Liver (tissue), 9 donors: ENCODE results near the gene MYO18B. TPM values are rescaled to one million over a fixed set of nuclear protein-coding genes. Genes with fewer than 3 reads are reported as not detected.

Source experiments
- DNase-seq: peaks from one replicate; pipeline ENCODE4 v3.0.0-alpha.2; 2017; ENCODE audit warnings: low spot score
- H3K27ac ChIP-seq, 2 donors: one replicate each; pipeline ENCODE4 v1.7.0; 2013; ENCODE audit warnings: inconsistent platforms in 2 of 2, low read length in 2 of 2, control low read depth in 1 of 2, low read depth in 1 of 2, mild to moderate bottlenecking in 1 of 2
- H3K27me3 ChIP-seq, 4 donors: one replicate each; pipeline versions ENCODE4 v1.6.1 to v1.7.0; 2013; ENCODE audit warnings: low read length in 3 of 4, inconsistent platforms in 1 of 4, mild to moderate bottlenecking in 1 of 4, moderate library complexity in 1 of 4; ENCODE audit not compliant: control insufficient read depth in 4 of 4, insufficient read depth in 4 of 4
- H3K36me3 ChIP-seq, 4 donors: one replicate each; pipeline versions ENCODE4 v1.6.1 to v1.7.0; 2013; ENCODE audit warnings: low read length in 3 of 4, mild to moderate bottlenecking in 3 of 4, low read depth in 1 of 4, moderate library complexity in 1 of 4; ENCODE audit not compliant: control insufficient read depth in 4 of 4, insufficient read depth in 3 of 4
- H3K4me1 ChIP-seq, 4 donors: one replicate each; pipeline versions ENCODE4 v1.6.1 to v1.7.0; 2013; ENCODE audit warnings: low read length in 3 of 4, mild to moderate bottlenecking in 3 of 4, moderate library complexity in 1 of 4; ENCODE audit not compliant: control insufficient read depth in 4 of 4, insufficient read depth in 4 of 4
- H3K4me3 ChIP-seq, 3 donors: one replicate each; pipeline versions ENCODE4 v1.6.1 to v1.7.0; 2013; ENCODE audit warnings: low read length in 3 of 3, control low read depth in 1 of 3, low read depth in 1 of 3, mild to moderate bottlenecking in 1 of 3
- H3K9ac ChIP-seq, 2 donors: one replicate each; pipeline ENCODE4 v1.7.0; 2013; ENCODE audit warnings: low read length in 2 of 2, mild to moderate bottlenecking in 2 of 2, moderate library complexity in 2 of 2, control low read depth in 1 of 2, low read depth in 1 of 2
- H3K9me3 ChIP-seq, 4 donors: one replicate each; pipeline versions ENCODE4 v1.6.1 to v1.7.0; 2013; ENCODE audit warnings: low read length in 3 of 4; ENCODE audit not compliant: control insufficient read depth in 4 of 4
- EGR1 ChIP-seq, 2 donors: IDR thresholded peaks; 2 replicates each; pipeline ENCODE4 v1.6.1; 2016 to 2018; ENCODE audit warnings: antibody characterized with exemption in 2 of 2, low read depth in 2 of 2
- GABPA ChIP-seq, 2 donors: IDR thresholded peaks in 1 of 2; conservative IDR thresholded peaks in 1 of 2; 2 replicates each; pipeline ENCODE4 v1.6.1; 2016; ENCODE audit warnings: antibody characterized with exemption in 2 of 2, mild to moderate bottlenecking in 1 of 2, moderate library complexity in 1 of 2
- HNF4A ChIP-seq, 2 donors: conservative IDR thresholded peaks; 2 replicates each; pipeline ENCODE4 v1.6.1; 2016; ENCODE audit warnings: antibody characterized with exemption in 2 of 2, mild to moderate bottlenecking in 2 of 2
- HNF4G ChIP-seq: IDR thresholded peaks from 2 replicates; pipeline ENCODE4 v1.6.1; 2016; ENCODE audit warnings: antibody characterized with exemption
- NR2F2 ChIP-seq: IDR thresholded peaks from 2 replicates; pipeline ENCODE4 v1.6.1; 2016; ENCODE audit warnings: antibody characterized with exemption
- RAD21 ChIP-seq, 2 donors: IDR thresholded peaks; 2 replicates each; pipeline ENCODE4 v1.6.1; 2016; ENCODE audit warnings: antibody characterized with exemption in 2 of 2, mild to moderate bottlenecking in 2 of 2
- RXRA ChIP-seq, 2 donors: IDR thresholded peaks; 2 replicates each; pipeline ENCODE4 v1.6.1; 2017 to 2018; ENCODE audit warnings: antibody characterized with exemption in 2 of 2, mild to moderate bottlenecking in 1 of 2
- SP1 ChIP-seq: IDR thresholded peaks from 2 replicates; pipeline ENCODE4 v1.6.1; 2018; ENCODE audit warnings: antibody characterized with exemption, mild to moderate bottlenecking
- YY1 ChIP-seq: IDR thresholded peaks from 2 replicates; pipeline ENCODE4 v1.6.1; 2016; ENCODE audit warnings: antibody characterized with exemption, mild to moderate bottlenecking
- WGBS: extraction: QIAGEN DNeasy Blood & Tissue Kit; methylation state at CpG from one replicate; pipeline ENCODE4 v1.1.7; 2013; 5-methylcytosine and 5-hydroxymethylcytosine counted together
- polyA plus RNA-seq, 2 donors: library from polyadenylated mRNA; stranded (reverse) in 1 of 2; unstranded in 1 of 2; fragments of 200-250 nt in 1 of 2; fragments of >200 nt in 1 of 2; fragmentation: Nextera tagmentation in 1 of 2; extraction: Ambion mirVana in 1 of 2; gene quantifications; one replicate each; pipeline versions ENCODE4 v1.2.1 to v1.2.3, GENCODE V29; 2013 to 2015
- total RNA-seq, 2 donors: library from RNA; depleted of rRNA; stranded (reverse); fragments of >200 nt; gene quantifications; one replicate each; pipeline ENCODE4 v1.2.3, GENCODE V29; 2014
- TF ChIP-seq, protein P1 (sequence below): fragments of 150-350 bp; IDR thresholded peaks from 2 replicates; pipeline ENCODE4 v1.5.1; 2017; ENCODE audit warnings: improper control_type of control experiment, low read depth, low read length; ENCODE audit not compliant: missing input control
- TF ChIP-seq, protein P2 (sequence below): IDR thresholded peaks from 2 replicates; pipeline ENCODE4 v1.6.1; 2016; ENCODE audit warnings: antibody characterized with exemption
- TF ChIP-seq, protein P3 (sequence below): IDR thresholded peaks from 2 replicates; pipeline ENCODE4 v1.6.1; 2016; ENCODE audit warnings: antibody characterized with exemption
- TF ChIP-seq, protein P4 (sequence below): IDR thresholded peaks from 2 replicates; pipeline ENCODE4 v1.6.1; 2016; ENCODE audit warnings: antibody characterized with exemption
- donor health status: healthy.
- donor health status: healthy.
- donor health status: healthy.
- donor health status: healthy.
- donor health status: healthy.

MYO18B gene
- total and polyA plus RNA-seq, 4 donors = under 0.01 to 4.2 (median 0.02) TPM; not detected in 1

DNA sequence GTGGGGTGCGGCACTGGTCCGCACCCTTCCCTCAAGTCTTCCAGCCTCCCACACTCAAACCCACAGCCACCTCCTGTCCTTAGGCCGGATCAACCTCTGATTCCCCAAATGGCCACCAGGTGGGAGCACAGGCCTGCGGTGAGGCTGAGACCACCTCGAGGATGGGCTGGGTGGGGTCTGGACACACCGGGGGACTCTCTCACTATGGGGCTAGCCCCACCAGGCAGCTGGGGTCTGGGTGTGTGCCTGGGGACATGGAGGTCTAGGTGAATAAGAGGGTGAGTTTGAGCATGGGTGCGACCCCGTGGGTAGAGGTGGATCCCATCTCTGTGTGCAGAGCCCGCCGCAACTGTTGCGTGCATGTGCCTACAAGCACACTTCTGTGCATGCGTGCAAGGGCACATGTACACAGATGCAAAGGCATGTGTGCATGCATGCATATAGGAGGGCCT, 32.6 kb downstream of the MYO18B start:
- no peak overlapping the region for H3K27ac ChIP-seq
- H3K4me1 ChIP-seq = no peaks in the 10 kb centered on the region
- H3K9me3 ChIP-seq = no peaks in the 10 kb centered on the region
- no peak overlapping the region for H3K4me3 ChIP-seq
- no peaks in the 10 kb centered on the region for H3K27me3 ChIP-seq
- TF ChIP-seq, protein P1, sequence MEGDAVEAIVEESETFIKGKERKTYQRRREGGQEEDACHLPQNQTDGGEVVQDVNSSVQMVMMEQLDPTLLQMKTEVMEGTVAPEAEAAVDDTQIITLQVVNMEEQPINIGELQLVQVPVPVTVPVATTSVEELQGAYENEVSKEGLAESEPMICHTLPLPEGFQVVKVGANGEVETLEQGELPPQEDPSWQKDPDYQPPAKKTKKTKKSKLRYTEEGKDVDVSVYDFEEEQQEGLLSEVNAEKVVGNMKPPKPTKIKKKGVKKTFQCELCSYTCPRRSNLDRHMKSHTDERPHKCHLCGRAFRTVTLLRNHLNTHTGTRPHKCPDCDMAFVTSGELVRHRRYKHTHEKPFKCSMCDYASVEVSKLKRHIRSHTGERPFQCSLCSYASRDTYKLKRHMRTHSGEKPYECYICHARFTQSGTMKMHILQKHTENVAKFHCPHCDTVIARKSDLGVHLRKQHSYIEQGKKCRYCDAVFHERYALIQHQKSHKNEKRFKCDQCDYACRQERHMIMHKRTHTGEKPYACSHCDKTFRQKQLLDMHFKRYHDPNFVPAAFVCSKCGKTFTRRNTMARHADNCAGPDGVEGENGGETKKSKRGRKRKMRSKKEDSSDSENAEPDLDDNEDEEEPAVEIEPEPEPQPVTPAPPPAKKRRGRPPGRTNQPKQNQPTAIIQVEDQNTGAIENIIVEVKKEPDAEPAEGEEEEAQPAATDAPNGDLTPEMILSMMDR = no peak
- peak; percentile 10 to 22 for TF ChIP-seq RAD21 (IDR thresholded peaks at IDR 0.05)
- no peak overlapping the region for H3K9ac ChIP-seq
- H3K36me3 ChIP-seq = no peaks in the 10 kb centered on the region
- no peak for DNase-seq
- 51% methylated on average over 12 of the region's 12 CpGs for WGBS

DNA sequence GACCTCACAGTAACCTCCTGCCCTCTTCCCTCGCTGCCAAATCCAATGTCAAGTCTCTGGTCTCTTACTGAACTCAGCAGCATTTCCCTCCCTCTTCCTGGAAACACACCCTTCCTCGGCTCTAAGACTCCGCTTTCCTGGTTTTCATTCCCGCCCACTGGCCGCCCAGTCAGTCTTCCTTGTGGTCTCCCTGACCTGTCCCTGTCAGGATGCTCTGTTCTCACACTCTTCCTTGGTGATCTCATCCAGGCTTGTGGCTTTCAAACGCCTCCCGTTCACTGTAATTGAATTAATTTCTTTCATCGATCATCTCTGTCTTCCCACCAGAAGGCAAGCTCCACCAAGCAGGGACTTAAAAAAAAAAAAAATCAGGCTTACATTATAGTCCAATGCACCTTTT, 33.5 kb downstream of the MYO18B start:
- TF ChIP-seq NR2F2 (no peak), YY1 (no peak), SP1 (no peak), HNF4A (conservative IDR thresholded peaks at IDR 0.05) (no peak), RAD21 (IDR thresholded peaks at IDR 0.05) (no peak), EGR1 (IDR thresholded peaks at IDR 0.05; ENCODE audit: low read depth in 2 of 2) (no peak), HNF4G (no peak), RXRA (IDR thresholded peaks at IDR 0.05) (no peak), GABPA (IDR thresholded peaks at IDR 0.05 in 1 of 2, conservative IDR thresholded peaks at IDR 0.05 in 1 of 2) (no peak)
- TF ChIP-seq, protein P1 = no peak
- TF ChIP-seq, protein P2, sequence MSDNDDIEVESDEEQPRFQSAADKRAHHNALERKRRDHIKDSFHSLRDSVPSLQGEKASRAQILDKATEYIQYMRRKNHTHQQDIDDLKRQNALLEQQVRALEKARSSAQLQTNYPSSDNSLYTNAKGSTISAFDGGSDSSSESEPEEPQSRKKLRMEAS = no peak
- TF ChIP-seq, protein P3, sequence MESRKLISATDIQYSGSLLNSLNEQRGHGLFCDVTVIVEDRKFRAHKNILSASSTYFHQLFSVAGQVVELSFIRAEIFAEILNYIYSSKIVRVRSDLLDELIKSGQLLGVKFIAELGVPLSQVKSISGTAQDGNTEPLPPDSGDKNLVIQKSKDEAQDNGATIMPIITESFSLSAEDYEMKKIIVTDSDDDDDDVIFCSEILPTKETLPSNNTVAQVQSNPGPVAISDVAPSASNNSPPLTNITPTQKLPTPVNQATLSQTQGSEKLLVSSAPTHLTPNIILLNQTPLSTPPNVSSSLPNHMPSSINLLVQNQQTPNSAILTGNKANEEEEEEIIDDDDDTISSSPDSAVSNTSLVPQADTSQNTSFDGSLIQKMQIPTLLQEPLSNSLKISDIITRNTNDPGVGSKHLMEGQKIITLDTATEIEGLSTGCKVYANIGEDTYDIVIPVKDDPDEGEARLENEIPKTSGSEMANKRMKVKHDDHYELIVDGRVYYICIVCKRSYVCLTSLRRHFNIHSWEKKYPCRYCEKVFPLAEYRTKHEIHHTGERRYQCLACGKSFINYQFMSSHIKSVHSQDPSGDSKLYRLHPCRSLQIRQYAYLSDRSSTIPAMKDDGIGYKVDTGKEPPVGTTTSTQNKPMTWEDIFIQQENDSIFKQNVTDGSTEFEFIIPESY = no peak
- TF ChIP-seq, protein P4, sequence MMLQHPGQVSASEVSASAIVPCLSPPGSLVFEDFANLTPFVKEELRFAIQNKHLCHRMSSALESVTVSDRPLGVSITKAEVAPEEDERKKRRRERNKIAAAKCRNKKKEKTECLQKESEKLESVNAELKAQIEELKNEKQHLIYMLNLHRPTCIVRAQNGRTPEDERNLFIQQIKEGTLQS = no peak
- H3K27ac ChIP-seq = no peak overlapping the region
- no peak overlapping the region for H3K9ac ChIP-seq
- no peaks in the 10 kb centered on the region for H3K27me3 ChIP-seq
- H3K4me1 ChIP-seq = no peaks in the 10 kb centered on the region
- no peaks in the 10 kb centered on the region for H3K36me3 ChIP-seq
- WGBS = 50% methylated on average over 8 of the region's 8 CpGs
- no peak overlapping the region for H3K4me3 ChIP-seq
- no peaks in the 10 kb centered on the region for H3K9me3 ChIP-seq
- DNase-seq = no peak
